ENCODE data around the gene COG5.

Gene COG5

GRCh38 chr7:107364787-107365186 is 198.9 kb downstream of the COG5 start:
- H3K9ac ChIP-seq (ENCODE audit: insufficient read length, low read depth): no peak overlapping the region
- no peaks in the 10 kb centered on the region for H3K27me3 ChIP-seq (ENCODE audit: insufficient read depth, insufficient read length)

GRCh38 chr7:107359520-107360316 is 204.0 kb downstream of the COG5 start:
- Histone ChIP-seq H3K9me3 (ENCODE audit: insufficient read depth, low read length) (peaks cover 17% of the 10 kb centered on the region), H3K27me3 (ENCODE audit: insufficient read depth, insufficient read length) (no peaks in the 10 kb centered on the region), H3K4me3 (ENCODE audit: insufficient read length, low read depth) (no peak overlapping the region), H3K36me3 (ENCODE audit: insufficient read depth, insufficient read length, low read length) (peaks cover 20% of the 10 kb centered on the region), H3K4me1 (ENCODE audit: insufficient read depth, insufficient read length) (no peaks in the 10 kb centered on the region), H3K9ac (ENCODE audit: insufficient read length, low read depth) (no peak overlapping the region)
- DNase-seq (ENCODE audit: low read depth, low spot score): no peak
- TF ChIP-seq ZNF274 (IDR thresholded peaks at IDR 0.05; ENCODE audit: low read depth, low read length): no peak
- TF ChIP-seq YY1 (IDR thresholded peaks at IDR 0.05; ENCODE audit: insufficient read depth, insufficient read length): no peak
- TF ChIP-seq SUZ12 (IDR thresholded peaks at IDR 0.05; ENCODE audit: extremely low read depth, insufficient read depth, insufficient read length): no peak

More at GRCh38 chr7:107364787-107365186, 198.9 kb downstream of the COG5 start:
- Histone ChIP-seq H3K36me3 (ENCODE audit: insufficient read depth, insufficient read length, low read length) (peaks cover 10% of the 10 kb centered on the region), H3K4me3 (ENCODE audit: insufficient read length, low read depth) (no peak overlapping the region), H3K4me1 (ENCODE audit: insufficient read depth, insufficient read length) (no peaks in the 10 kb centered on the region), H3K9me3 (ENCODE audit: insufficient read depth, low read length) (peaks cover 12% of the 10 kb centered on the region)
- DNase-seq (ENCODE audit: low read depth, low spot score): no peak
- TF ChIP-seq ZNF274 (IDR thresholded peaks at IDR 0.05; ENCODE audit: low read depth, low read length): no peak
- TF ChIP-seq YY1 (IDR thresholded peaks at IDR 0.05; ENCODE audit: insufficient read depth, insufficient read length): no peak
- TF ChIP-seq SUZ12 (IDR thresholded peaks at IDR 0.05; ENCODE audit: extremely low read depth, insufficient read depth, insufficient read length): no peak

- TF ChIP-seq ZNF274 (IDR thresholded peaks at IDR 0.05; ENCODE audit: low read depth, low read length) (no peak), YY1 (IDR thresholded peaks at IDR 0.05; ENCODE audit: insufficient read depth, insufficient read length) (no peak), SUZ12 (IDR thresholded peaks at IDR 0.05; ENCODE audit: extremely low read depth, insufficient read depth, insufficient read length) (no peak)
- no peak for DNase-seq (ENCODE audit: low read depth, low spot score)
- H3K27me3 ChIP-seq (ENCODE audit: insufficient read depth, insufficient read length): no peaks in the 10 kb centered on the region
- H3K9me3 ChIP-seq (ENCODE audit: insufficient read depth, low read length): peaks cover 14% of the 10 kb centered on the region
- no peak overlapping the region for H3K4me3 ChIP-seq (ENCODE audit: insufficient read length, low read depth)
- H3K36me3 ChIP-seq (ENCODE audit: insufficient read depth, insufficient read length, low read length): peaks cover 18% of the 10 kb centered on the region
- no peaks in the 10 kb centered on the region for H3K4me1 ChIP-seq (ENCODE audit: insufficient read depth, insufficient read length)
- H3K9ac ChIP-seq (ENCODE audit: insufficient read length, low read depth): no peak overlapping the region
Observed at GRCh38 chr7:107355616-107356015, 208.1 kb downstream of the COG5 start.

- DNase-seq (ENCODE audit: low read depth, low spot score): no peak
- H3K9me3 ChIP-seq (ENCODE audit: insufficient read depth, low read length): peaks cover 4% of the 10 kb centered on the region; the same call in 1 of the 2 replicates
- H3K27me3 ChIP-seq (ENCODE audit: insufficient read depth, insufficient read length): no peaks in the 10 kb centered on the region
- H3K4me1 ChIP-seq (ENCODE audit: insufficient read depth, insufficient read length): no peaks in the 10 kb centered on the region
- no peak overlapping the region for H3K9ac ChIP-seq (ENCODE audit: insufficient read length, low read depth)
- H3K4me3 ChIP-seq (ENCODE audit: insufficient read length, low read depth): no peak overlapping the region
- no peak for TF ChIP-seq YY1 (IDR thresholded peaks at IDR 0.05; ENCODE audit: insufficient read depth, insufficient read length)
- no peak for TF ChIP-seq ZNF274 (IDR thresholded peaks at IDR 0.05; ENCODE audit: low read depth, low read length)
- TF ChIP-seq SUZ12 (IDR thresholded peaks at IDR 0.05; ENCODE audit: extremely low read depth, insufficient read depth, insufficient read length): no peak
- peaks cover 9% of the 10 kb centered on the region for H3K36me3 ChIP-seq (ENCODE audit: insufficient read depth, insufficient read length, low read length)
Observed at GRCh38 chr7:107354640-107355039, 209.1 kb downstream of the COG5 start.

GRCh38 chr7:107353701-107354100 is 210.0 kb downstream of the COG5 start:
- H3K9me3 ChIP-seq (ENCODE audit: insufficient read depth, low read length): no peaks in the 10 kb centered on the region
- no peak for DNase-seq (ENCODE audit: low read depth, low spot score)
- H3K9ac ChIP-seq (ENCODE audit: insufficient read length, low read depth): no peak overlapping the region
- H3K4me1 ChIP-seq (ENCODE audit: insufficient read depth, insufficient read length): no peaks in the 10 kb centered on the region
- H3K4me3 ChIP-seq (ENCODE audit: insufficient read length, low read depth): no peak overlapping the region
- no peaks in the 10 kb centered on the region for H3K36me3 ChIP-seq (ENCODE audit: insufficient read depth, insufficient read length, low read length)
- TF ChIP-seq SUZ12 (IDR thresholded peaks at IDR 0.05; ENCODE audit: extremely low read depth, insufficient read depth, insufficient read length): no peak
- TF ChIP-seq ZNF274 (IDR thresholded peaks at IDR 0.05; ENCODE audit: low read depth, low read length): no peak
- no peak for TF ChIP-seq YY1 (IDR thresholded peaks at IDR 0.05; ENCODE audit: insufficient read depth, insufficient read length)
- no peaks in the 10 kb centered on the region for H3K27me3 ChIP-seq (ENCODE audit: insufficient read depth, insufficient read length)

- TF ChIP-seq YY1 (IDR thresholded peaks at IDR 0.05; ENCODE audit: insufficient read depth, insufficient read length) (no peak), SUZ12 (IDR thresholded peaks at IDR 0.05; ENCODE audit: extremely low read depth, insufficient read depth, insufficient read length) (no peak), ZNF274 (IDR thresholded peaks at IDR 0.05; ENCODE audit: low read depth, low read length) (no peak)
- H3K36me3 ChIP-seq (ENCODE audit: insufficient read depth, insufficient read length, low read length): no peaks in the 10 kb centered on the region
Observed at GRCh38 chr7:107345898-107346297, 217.8 kb downstream of the COG5 start.

GRCh38 chr7:107344799-107345198 is 218.9 kb downstream of the COG5 start:
- Histone ChIP-seq H3K27me3 (ENCODE audit: insufficient read depth, insufficient read length) (no peaks in the 10 kb centered on the region), H3K4me3 (ENCODE audit: insufficient read length, low read depth) (no peak overlapping the region), H3K9me3 (ENCODE audit: insufficient read depth, low read length) (no peaks in the 10 kb centered on the region), H3K4me1 (ENCODE audit: insufficient read depth, insufficient read length) (no peaks in the 10 kb centered on the region), H3K36me3 (ENCODE audit: insufficient read depth, insufficient read length, low read length) (no peaks in the 10 kb centered on the region), H3K9ac (ENCODE audit: insufficient read length, low read depth) (no peak overlapping the region)
- DNase-seq (ENCODE audit: low read depth, low spot score): no peak
- TF ChIP-seq YY1 (IDR thresholded peaks at IDR 0.05; ENCODE audit: insufficient read depth, insufficient read length): no peak
- TF ChIP-seq ZNF274 (IDR thresholded peaks at IDR 0.05; ENCODE audit: low read depth, low read length): no peak
- no peak for TF ChIP-seq SUZ12 (IDR thresholded peaks at IDR 0.05; ENCODE audit: extremely low read depth, insufficient read depth, insufficient read length)

More at GRCh38 chr7:107345898-107346297, 217.8 kb downstream of the COG5 start:
- Histone ChIP-seq H3K27me3 (ENCODE audit: insufficient read depth, insufficient read length) (no peaks in the 10 kb centered on the region), H3K9ac (ENCODE audit: insufficient read length, low read depth) (no peak overlapping the region), H3K4me1 (ENCODE audit: insufficient read depth, insufficient read length) (no peaks in the 10 kb centered on the region), H3K9me3 (ENCODE audit: insufficient read depth, low read length) (no peaks in the 10 kb centered on the region), H3K4me3 (ENCODE audit: insufficient read length, low read depth) (no peak overlapping the region)
- DNase-seq (ENCODE audit: low read depth, low spot score): no peak

Measured in NT2/D1 (cell line).